ENCODE results near the gene ZNF646. TPM values are rescaled to one million over a fixed set of nuclear protein-coding genes. Genes with fewer than 3 reads are reported as not detected.

ZNF646 gene
- total RNA-seq, 2 donors from 2014 or later: 23.0 to 24.1 TPM

GRCh38 chr16:31083081-31083480 lies 8.9 kb downstream of the ZNF646 start:
- H3K4me1 Mint-ChIP-seq (ENCODE audit: low read depth): peaks cover 5% of the 10 kb centered on the region

GRCh38 chr16:31083556-31083955 lies 9.3 kb downstream of the ZNF646 start:
- Mint-ChIP-seq H3K4me1 (ENCODE audit: low read depth) (peaks cover 5% of the 10 kb centered on the region), H3K36me3 (ENCODE audit: insufficient read depth in 2 of 2) (peaks cover 0 to 9% of the 10 kb centered on the region in 2 donors), H3K4me3 (no peak overlapping the region), H3K27ac (no peak overlapping the region), H3K9me3 (no peaks in the 10 kb centered on the region), H3K27me3 (ENCODE audit: low read depth) (no peaks in the 10 kb centered on the region)
- ATAC-seq (replicated peaks in 1 of 2) (no peak), DNase-seq (no peak)

More at GRCh38 chr16:31083081-31083480, 8.9 kb downstream of the ZNF646 start:
- peaks cover 0 to 9% of the 10 kb centered on the region in 2 donors for H3K36me3 Mint-ChIP-seq (ENCODE audit: insufficient read depth in 2 of 2)
- DNase-seq (no peak), ATAC-seq (replicated peaks in 1 of 2) (no peak)
- H3K4me3 Mint-ChIP-seq: no peak overlapping the region
- no peak overlapping the region for H3K27ac Mint-ChIP-seq
- no peaks in the 10 kb centered on the region for H3K27me3 Mint-ChIP-seq (ENCODE audit: low read depth)
- no peaks in the 10 kb centered on the region for H3K9me3 Mint-ChIP-seq

- Mint-ChIP-seq H3K4me1 (ENCODE audit: low read depth) (peaks cover 5% of the 10 kb centered on the region), H3K36me3 (ENCODE audit: insufficient read depth in 2 of 2) (peaks cover 0 to 6% of the 10 kb centered on the region in 2 donors), H3K27me3 (ENCODE audit: low read depth) (no peaks in the 10 kb centered on the region), H3K4me3 (no peak overlapping the region), H3K27ac (no peak overlapping the region), H3K9me3 (no peaks in the 10 kb centered on the region)
- no peak for DNase-seq
- ATAC-seq (replicated peaks in 1 of 2): no peak
These were observed 9.8 kb downstream of the ZNF646 start for GRCh38 chr16:31083981-31084380.

GRCh38 chr16:31084584-31085302 lies 10.5 kb downstream of the ZNF646 start:
- H3K9me3 Mint-ChIP-seq: no peaks in the 10 kb centered on the region
- H3K36me3 Mint-ChIP-seq (ENCODE audit: insufficient read depth in 2 of 2): peaks cover 0 to 3% of the 10 kb centered on the region in 2 donors
- H3K4me3 Mint-ChIP-seq: no peak overlapping the region
- DNase-seq (no peak), ATAC-seq (replicated peaks in 1 of 2) (no peak)
- peaks cover 5% of the 10 kb centered on the region for H3K4me1 Mint-ChIP-seq (ENCODE audit: low read depth)
- H3K27me3 Mint-ChIP-seq (ENCODE audit: low read depth): no peaks in the 10 kb centered on the region
- no peak overlapping the region for H3K27ac Mint-ChIP-seq

GRCh38 chr16:31085411-31085810 lies 11.2 kb downstream of the ZNF646 start:
- Mint-ChIP-seq H3K27ac (no peak overlapping the region), H3K27me3 (ENCODE audit: low read depth) (no peaks in the 10 kb centered on the region), H3K9me3 (no peaks in the 10 kb centered on the region), H3K4me3 (no peak overlapping the region), H3K36me3 (ENCODE audit: insufficient read depth in 2 of 2) (peaks cover 0 to 3% of the 10 kb centered on the region in 2 donors), H3K4me1 (ENCODE audit: low read depth) (peaks cover 5% of the 10 kb centered on the region)
- no peak for ATAC-seq (replicated peaks in 1 of 2)
- DNase-seq: no peak

DNA sequence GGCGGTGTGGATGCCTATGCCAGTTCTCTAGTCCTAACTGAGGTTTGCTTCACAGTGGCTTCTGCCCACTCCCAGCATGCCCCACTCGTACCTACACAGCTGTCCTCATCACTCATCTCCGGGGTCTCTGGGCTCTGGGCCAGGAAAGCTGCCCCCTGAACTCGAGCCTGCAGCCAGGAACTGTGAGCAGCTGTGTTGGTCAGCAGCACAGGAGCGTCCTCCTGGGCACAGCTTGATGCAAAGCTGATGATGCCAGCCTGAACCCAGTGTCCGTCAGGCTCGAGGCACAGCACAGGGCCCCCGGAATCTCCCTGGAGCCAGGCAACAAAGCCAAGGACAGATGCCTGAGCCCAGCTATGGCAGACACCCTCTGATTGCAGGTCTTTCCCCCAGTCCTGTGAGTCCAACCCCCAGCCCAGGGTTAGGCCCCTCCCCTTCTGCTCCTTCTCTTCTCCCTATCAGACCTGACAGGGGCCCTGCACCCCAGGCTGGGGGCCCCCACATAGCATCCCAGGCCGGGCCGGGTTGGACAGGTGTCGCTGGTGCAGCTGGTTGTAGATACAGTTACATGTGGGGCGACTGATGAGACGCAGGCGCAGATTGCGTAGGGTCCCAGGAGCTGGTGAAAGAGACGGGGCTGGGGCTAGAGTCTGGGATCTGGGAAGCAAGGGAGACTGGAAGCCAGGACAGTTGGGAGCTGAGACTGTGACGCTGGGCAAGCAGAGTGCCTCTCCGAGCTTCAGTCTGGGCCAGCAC lies 11.8 kb downstream of the ZNF646 start:
- Mint-ChIP-seq H3K4me3 (no peak overlapping the region), H3K9me3 (no peaks in the 10 kb centered on the region), H3K27ac (no peak overlapping the region), H3K36me3 (ENCODE audit: insufficient read depth in 2 of 2) (peaks cover 0 to 3% of the 10 kb centered on the region in 2 donors), H3K27me3 (ENCODE audit: low read depth) (no peaks in the 10 kb centered on the region), H3K4me1 (ENCODE audit: low read depth) (peaks cover under 1% of the 10 kb centered on the region)
- no peak for DNase-seq
- ATAC-seq (replicated peaks in 1 of 2): no peak

DNA sequence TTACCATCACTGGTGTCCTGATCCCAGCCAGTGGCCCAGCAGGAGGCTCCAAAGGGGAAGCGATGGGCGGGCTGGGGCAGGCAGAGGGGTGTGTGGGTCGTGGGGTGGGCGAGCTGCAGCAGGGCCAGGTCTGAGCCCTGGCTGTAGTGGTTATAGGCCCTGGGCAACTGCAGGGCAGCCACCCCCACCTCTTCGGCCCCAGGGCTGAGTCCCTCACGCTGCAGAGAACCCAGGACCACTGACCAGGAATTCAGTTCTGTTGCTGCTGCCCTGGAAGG lies 12.3 kb downstream of the ZNF646 start:
- ATAC-seq (replicated peaks in 1 of 2) (no peak), DNase-seq (no peak)
- Mint-ChIP-seq H3K4me1 (ENCODE audit: low read depth) (no peaks in the 10 kb centered on the region), H3K27ac (no peak overlapping the region), H3K4me3 (no peak overlapping the region), H3K36me3 (ENCODE audit: insufficient read depth in 2 of 2) (peaks cover 0 to 3% of the 10 kb centered on the region in 2 donors), H3K27me3 (ENCODE audit: low read depth) (no peaks in the 10 kb centered on the region), H3K9me3 (no peaks in the 10 kb centered on the region)

DNA sequence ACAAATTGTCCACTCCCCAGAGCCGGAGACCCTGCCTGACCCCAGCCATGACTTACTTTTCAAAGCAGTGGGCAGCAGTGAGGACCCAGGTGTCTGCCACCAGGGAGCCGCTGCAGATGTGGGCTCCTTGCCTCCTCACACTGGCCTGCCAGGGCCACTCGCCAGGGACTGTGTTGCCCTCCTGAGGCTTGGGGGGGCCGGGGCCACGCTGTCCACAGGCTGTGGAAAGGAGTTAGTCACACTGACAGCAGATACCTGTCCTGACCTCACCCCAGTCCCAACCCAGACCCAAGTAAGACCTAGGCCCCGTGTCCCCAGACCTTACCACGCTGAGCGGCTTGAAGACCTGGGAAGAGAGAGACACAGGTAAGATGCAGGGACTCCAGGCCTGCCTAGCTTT lies 13.3 kb downstream of the ZNF646 start:
- DNase-seq: no peak
- peaks cover 1% of the 10 kb centered on the region for H3K4me1 Mint-ChIP-seq (ENCODE audit: low read depth)
- no peak overlapping the region for H3K4me3 Mint-ChIP-seq
- H3K36me3 Mint-ChIP-seq (ENCODE audit: insufficient read depth in 2 of 2): peaks cover 0 to 3% of the 10 kb centered on the region in 2 donors
- no peak overlapping the region for H3K27ac Mint-ChIP-seq
- H3K27me3 Mint-ChIP-seq (ENCODE audit: low read depth): no peaks in the 10 kb centered on the region
- H3K9me3 Mint-ChIP-seq: no peaks in the 10 kb centered on the region
- ATAC-seq (replicated peaks in 1 of 2): no peak

GRCh38 chr16:31087971-31088370 lies 13.7 kb downstream of the ZNF646 start:
- no peaks in the 10 kb centered on the region for H3K27me3 Mint-ChIP-seq (ENCODE audit: low read depth)
- DNase-seq (no peak), ATAC-seq (replicated peaks in 1 of 2) (no peak)
- H3K9me3 Mint-ChIP-seq: no peaks in the 10 kb centered on the region
- no peak overlapping the region for H3K27ac Mint-ChIP-seq
- H3K4me1 Mint-ChIP-seq (ENCODE audit: low read depth): peaks cover 6% of the 10 kb centered on the region
- peaks cover 0 to 3% of the 10 kb centered on the region in 2 donors for H3K36me3 Mint-ChIP-seq (ENCODE audit: insufficient read depth in 2 of 2)
- H3K4me3 Mint-ChIP-seq: no peak overlapping the region

DNA sequence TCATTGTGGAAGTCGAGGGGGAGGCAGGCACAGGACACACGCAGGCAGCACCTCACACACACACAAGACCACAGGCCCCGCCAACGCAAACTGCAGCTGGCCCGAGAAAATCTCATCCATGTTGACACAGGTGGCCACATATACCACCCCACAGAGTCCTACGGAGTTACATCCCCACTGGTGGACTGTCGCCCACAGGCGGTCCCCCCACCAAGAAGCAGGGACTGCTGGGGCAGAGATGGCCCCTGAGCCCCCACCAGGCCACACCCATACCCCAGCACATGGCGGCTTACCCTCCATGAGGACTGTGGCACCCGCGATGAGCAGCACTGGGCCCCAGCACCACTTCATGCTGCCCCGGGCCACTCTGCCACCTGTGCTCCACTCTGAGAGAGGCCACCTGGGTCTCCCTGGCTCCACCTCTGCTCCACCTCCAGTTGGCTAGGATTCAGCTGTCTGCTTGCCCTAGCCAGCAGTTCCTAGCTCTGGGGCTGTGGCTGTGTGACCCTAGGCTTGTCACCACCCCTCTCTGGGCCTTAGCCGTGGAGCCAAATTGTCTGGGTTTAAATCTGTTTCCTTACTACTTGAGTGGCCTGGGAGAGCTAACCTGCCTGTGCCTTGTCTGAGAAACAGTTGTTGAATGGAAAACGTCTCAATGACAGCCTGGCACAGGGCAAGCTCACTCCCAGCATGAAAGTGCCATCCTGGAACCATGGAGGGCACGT lies 14.4 kb downstream of the ZNF646 start, which contains the start of gene PRSS53:
TSS of gene PRSS53 (minus strand) at position 485 of the 725 bp plus-strand sequence. CDS start at position 351, 134 bp downstream.
- no peak within 1 kb of the TSS for H3K27ac Mint-ChIP-seq

DNA sequence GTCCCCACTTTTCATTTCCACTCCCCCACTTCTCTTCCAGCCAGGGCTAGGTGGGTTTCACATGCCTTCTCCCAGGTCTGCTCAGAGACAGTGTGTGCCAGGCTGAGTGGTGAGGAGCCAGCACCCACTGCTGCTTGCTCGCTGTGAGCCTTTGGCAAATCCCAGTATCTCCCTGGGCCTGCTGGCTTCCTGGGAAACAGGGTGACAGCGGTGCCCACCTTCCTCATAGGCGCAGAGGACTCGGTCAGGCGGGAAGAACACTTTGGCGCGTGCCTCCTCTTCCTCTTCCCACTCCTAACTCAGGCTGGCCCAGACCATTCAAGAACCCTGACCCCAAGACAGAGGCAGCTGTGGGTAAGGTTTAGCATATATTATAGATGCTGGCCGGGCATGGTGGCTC lies 15.0 kb downstream of the ZNF646 start:
- Mint-ChIP-seq H3K27ac (no peak overlapping the region), H3K36me3 (ENCODE audit: insufficient read depth in 2 of 2) (peaks cover 0 to 3% of the 10 kb centered on the region in 2 donors), H3K4me1 (ENCODE audit: low read depth) (peaks cover 17% of the 10 kb centered on the region), H3K27me3 (ENCODE audit: low read depth) (no peaks in the 10 kb centered on the region), H3K9me3 (no peaks in the 10 kb centered on the region), H3K4me3 (no peak overlapping the region)
- ATAC-seq (replicated peaks in 1 of 2): no peak
- DNase-seq: no peak

More for the DNA sequence above, 14.4 kb downstream of the ZNF646 start, which contains the start of gene PRSS53:
- peaks cover 11% of the 10 kb centered on the region for H3K4me1 Mint-ChIP-seq (ENCODE audit: low read depth)
- DNase-seq (no peak), ATAC-seq (replicated peaks in 1 of 2) (no peak)
- no peaks in the 10 kb centered on the region for H3K9me3 Mint-ChIP-seq
- H3K4me3 Mint-ChIP-seq: no peak within 1 kb of the TSS
- H3K27me3 Mint-ChIP-seq (ENCODE audit: low read depth): no peaks in the 10 kb centered on the region
- H3K36me3 Mint-ChIP-seq (ENCODE audit: insufficient read depth in 2 of 2): peaks cover 0 to 3% of the 10 kb centered on the region in 2 donors

DNA sequence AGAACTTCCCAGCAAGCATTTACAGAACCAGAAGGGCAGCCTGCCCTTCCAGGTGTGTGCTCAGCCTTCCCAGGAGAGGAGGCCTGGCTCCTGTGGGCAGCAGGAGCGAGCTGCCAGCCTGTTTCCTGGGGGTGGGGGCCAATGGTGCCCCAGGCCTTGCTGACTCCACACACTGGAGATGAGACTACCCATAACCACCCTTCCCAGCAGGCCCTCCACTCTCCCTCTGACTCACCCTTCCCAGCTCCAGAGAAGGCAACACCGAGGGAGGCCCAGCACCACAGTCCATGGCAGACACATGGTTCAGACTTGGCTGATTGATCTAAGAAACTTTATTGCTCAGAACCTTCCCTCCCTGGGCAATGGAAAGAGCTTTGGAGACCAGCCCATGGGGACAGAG lies 16.3 kb downstream of the ZNF646 start:
- H3K9me3 Mint-ChIP-seq: no peaks in the 10 kb centered on the region
- H3K4me1 Mint-ChIP-seq (ENCODE audit: low read depth): peaks cover 27% of the 10 kb centered on the region
- ATAC-seq (replicated peaks in 1 of 2) (no peak), DNase-seq (no peak)
- H3K4me3 Mint-ChIP-seq: no peak overlapping the region
- no peak overlapping the region for H3K27ac Mint-ChIP-seq
- peaks cover 0 to 1% of the 10 kb centered on the region in 2 donors for H3K36me3 Mint-ChIP-seq (ENCODE audit: insufficient read depth in 2 of 2)
- no peaks in the 10 kb centered on the region for H3K27me3 Mint-ChIP-seq (ENCODE audit: low read depth)

DNA sequence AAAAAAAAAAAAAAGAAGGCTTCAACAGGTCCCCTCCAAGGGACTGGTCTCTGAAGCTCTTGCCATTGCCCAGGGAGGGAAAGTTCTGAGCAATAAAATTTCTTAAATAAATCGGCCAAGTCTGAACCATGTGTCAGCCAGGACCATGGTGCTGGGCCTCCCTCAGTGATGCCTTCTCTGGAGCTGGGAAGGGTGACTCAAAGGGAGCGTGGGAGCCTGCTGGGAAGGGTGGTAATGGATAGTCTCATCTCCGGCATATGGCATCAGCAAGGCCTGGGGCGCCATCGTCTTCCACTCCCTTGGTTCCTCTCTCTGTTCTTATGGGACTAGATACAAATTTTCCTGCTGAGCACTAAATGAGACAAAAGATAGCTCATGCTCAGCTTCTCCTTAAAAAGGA lies 18.1 kb downstream of the ZNF646 start:
- Mint-ChIP-seq H3K36me3 (ENCODE audit: insufficient read depth in 2 of 2) (no peaks in the 10 kb centered on the region), H3K27ac (no peak overlapping the region), H3K4me3 (no peak overlapping the region), H3K9me3 (no peaks in the 10 kb centered on the region), H3K4me1 (ENCODE audit: low read depth) (peaks cover 38% of the 10 kb centered on the region), H3K27me3 (ENCODE audit: low read depth) (no peaks in the 10 kb centered on the region)
- DNase-seq: no peak
- ATAC-seq (replicated peaks in 1 of 2): no peak

Measured in activated T-cell treated with anti-CD3 and anti-CD28 coated beads, Interleukin-2, amount 50 U/mL, for 72 hours (primary cell).